Gastrocnemius medialis (tissue), 4 donors: ENCODE measurements around the gene C3orf52.

Source experiments
- CTCF ChIP-seq, 5 experiments: fragments of 450-650 bp in 3 of 5; fragments of 200-600 bp in 2 of 5; sonication (generic) in 2 of 5; IDR thresholded peaks in 4 of 5; conservative IDR thresholded peaks in 1 of 5; 1 replicate in 4 of 5; 2 replicates in 1 of 5; pipeline ENCODE4 v1.5.1; 2016 to 2019; ENCODE audit warnings: antibody characterized with exemption in 5 of 5, mild to moderate bottlenecking in 3 of 5, moderate library complexity in 3 of 5
- POLR2A ChIP-seq, 2 donors: fragments of 450-650 bp; IDR thresholded peaks; one replicate each; pipeline ENCODE4 v1.6.1; 2017; ENCODE audit warnings: antibody characterized with exemption in 2 of 2, mild to moderate bottlenecking in 2 of 2, moderate library complexity in 2 of 2

DNA sequence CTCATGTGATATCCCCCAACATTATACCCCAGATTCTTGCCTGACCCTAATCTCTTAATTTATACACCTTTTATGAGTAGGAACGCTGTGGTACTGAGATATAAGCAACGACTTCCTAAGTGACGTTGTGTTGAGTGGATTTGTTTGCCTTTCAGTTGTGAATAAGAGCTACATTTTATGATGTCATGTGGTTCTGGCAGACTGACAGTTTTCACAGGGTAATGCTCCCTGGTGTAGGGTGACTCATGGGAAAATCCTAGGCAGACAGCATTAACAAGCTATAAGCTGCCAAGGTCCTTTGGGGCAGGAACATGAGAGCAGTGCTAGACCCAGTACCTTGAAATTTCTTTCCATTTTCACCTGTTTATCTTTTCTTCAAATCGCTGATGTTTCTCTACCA lies 11.2 kb downstream of the C3orf52 start:
- TF ChIP-seq CTCF (IDR thresholded peaks at IDR 0.05 in 4 of 5, conservative IDR thresholded peaks at IDR 0.05 in 1 of 5) (no peak), POLR2A (IDR thresholded peaks at IDR 0.05) (no peak)
